ENCODE data around the gene GALNT5. TPM values are rescaled to one million over a fixed set of nuclear protein-coding genes. Genes with fewer than 3 reads are reported as not detected.
A peak's percentile ranks its signal among the peaks of the same experiment; 100 is the strongest.

The GALNT5 gene
- total RNA-seq, 1 experiment from 2014 or later = 6.8 TPM

- CTCF ChIA-PET = interaction anchor here (1.2 to 2.6 kb wide), 3 partner anchors 10 to 23 kb away, joined by 6 to 27 read pairs (median 9); no protein-coding TSS in a partner anchor
- TF ChIP-seq CTCF (IDR thresholded peaks at IDR 0.05; ENCODE audit: insufficient read depth in 1 of 2, low read depth in 1 of 2, low read length in 1 of 2, severe bottlenecking in 1 of 2, unreplicated experiment in 1 of 2) = no peak
- peaks cover 52% of the 10 kb centered on the region for H3K4me1 ChIP-seq
- no peaks in the 10 kb centered on the region for H3K9me3 Mint-ChIP-seq (ENCODE audit: unreplicated experiment)
- H3K27me3 Mint-ChIP-seq (ENCODE audit: insufficient read depth, unreplicated experiment) = no peaks in the 10 kb centered on the region
- DNase-seq = no peak
- H3K27ac Mint-ChIP-seq (ENCODE audit: unreplicated experiment) = peak within 1 kb of the TSS; percentile 52
- no TSS peak for BruUV-seq (replicated peaks)
- no peaks in the 10 kb centered on the region; the same call in 1 of the 2 replicates for H3K9me3 ChIP-seq
- H3K36me3 Mint-ChIP-seq (ENCODE audit: insufficient read depth, unreplicated experiment) = no peaks in the 10 kb centered on the region
- H3K4me3 Mint-ChIP-seq (ENCODE audit: unreplicated experiment) = no peak within 1 kb of the TSS
- POLR2A ChIA-PET = no interaction called here
- peaks cover 17% of the 10 kb centered on the region for H3K4me1 Mint-ChIP-seq (ENCODE audit: low read depth, unreplicated experiment)
- no peaks in the 10 kb centered on the region for H3K36me3 ChIP-seq (ENCODE audit: control insufficient read depth, insufficient read depth, low read length)
- H3K4me3 ChIP-seq (ENCODE audit: low read depth, low read length) = no peak within 1 kb of the TSS
- no peaks in the 10 kb centered on the region for H3K27me3 ChIP-seq (replicated peaks; ENCODE audit: control insufficient read depth, insufficient read depth, low read length)
- intact Hi-C loops (cut with micrococcal nuclease; ENCODE audit: unreplicated experiment) = loop anchor here (2.0 kb wide), 2 partner anchors 65 to 167 kb away; no protein-coding TSS in a partner anchor
Measured at GRCh38 chr2:157325786-157326185, 68.3 kb downstream of the GALNT5 start, which contains the start of gene ERMN. Gene ERMN, minus strand, starts transcription at chr2:157325824. Its CDS starts 182 bp downstream, at chr2:157325642.

GRCh38 chr2:157326698-157327097 is 69.2 kb downstream of the GALNT5 start:
- H3K4me1 Mint-ChIP-seq (ENCODE audit: low read depth, unreplicated experiment) = peaks cover 11% of the 10 kb centered on the region
- POLR2A ChIA-PET = no interaction called here
- no TSS peak for BruUV-seq (replicated peaks)

GRCh38 chr2:157327200-157327599 is 69.7 kb downstream of the GALNT5 start:
- ChIA-PET CTCF (interaction anchor here (1.2 to 2.6 kb wide), 6 partner anchors 9 to 165 kb away, joined by 3 to 27 read pairs (median 7); partner anchors contain the start of gene GALNT5), POLR2A (no interaction called here)
- H3K4me1 ChIP-seq = peaks cover 38% of the 10 kb centered on the region
- no peaks in the 10 kb centered on the region; the same call in 1 of the 2 replicates for H3K9me3 ChIP-seq
- H3K36me3 ChIP-seq (ENCODE audit: control insufficient read depth, insufficient read depth, low read length) = no peaks in the 10 kb centered on the region
- no peak overlapping the region for H3K4me3 ChIP-seq (ENCODE audit: low read depth, low read length)
- no peak for TF ChIP-seq CTCF (IDR thresholded peaks at IDR 0.05; ENCODE audit: insufficient read depth in 1 of 2, low read depth in 1 of 2, low read length in 1 of 2, severe bottlenecking in 1 of 2, unreplicated experiment in 1 of 2)
- H3K27me3 ChIP-seq (replicated peaks; ENCODE audit: control insufficient read depth, insufficient read depth, low read length) = no peaks in the 10 kb centered on the region
- Mint-ChIP-seq H3K27ac (ENCODE audit: unreplicated experiment) (no peak overlapping the region), H3K27me3 (ENCODE audit: insufficient read depth, unreplicated experiment) (no peaks in the 10 kb centered on the region), H3K36me3 (ENCODE audit: insufficient read depth, unreplicated experiment) (no peaks in the 10 kb centered on the region), H3K9me3 (ENCODE audit: unreplicated experiment) (no peaks in the 10 kb centered on the region), H3K4me1 (ENCODE audit: low read depth, unreplicated experiment) (peaks cover 11% of the 10 kb centered on the region), H3K4me3 (ENCODE audit: unreplicated experiment) (no peak overlapping the region)
- DNase-seq = no peak
- no TSS peak for BruUV-seq (replicated peaks)
- intact Hi-C loops (cut with micrococcal nuclease; ENCODE audit: unreplicated experiment) = loop anchor here (1.0 to 2.0 kb wide), 3 partner anchors 9 to 166 kb away; no protein-coding TSS in a partner anchor

More at GRCh38 chr2:157326698-157327097, 69.2 kb downstream of the GALNT5 start:
- no peaks in the 10 kb centered on the region for H3K36me3 ChIP-seq (ENCODE audit: control insufficient read depth, insufficient read depth, low read length)
- Mint-ChIP-seq H3K27me3 (ENCODE audit: insufficient read depth, unreplicated experiment) (no peaks in the 10 kb centered on the region), H3K9me3 (ENCODE audit: unreplicated experiment) (no peaks in the 10 kb centered on the region), H3K27ac (ENCODE audit: unreplicated experiment) (no peak overlapping the region), H3K36me3 (ENCODE audit: insufficient read depth, unreplicated experiment) (no peaks in the 10 kb centered on the region), H3K4me3 (ENCODE audit: unreplicated experiment) (no peak overlapping the region)
- no peak overlapping the region for H3K4me3 ChIP-seq (ENCODE audit: low read depth, low read length)
- peaks cover 43% of the 10 kb centered on the region for H3K4me1 ChIP-seq
- intact Hi-C loops (cut with micrococcal nuclease; ENCODE audit: unreplicated experiment) = loop anchor here (1.0 to 2.0 kb wide), 3 partner anchors 10 to 166 kb away; no protein-coding TSS in a partner anchor
- H3K9me3 ChIP-seq = no peaks in the 10 kb centered on the region; the same call in 1 of the 2 replicates
- H3K27me3 ChIP-seq (replicated peaks; ENCODE audit: control insufficient read depth, insufficient read depth, low read length) = no peaks in the 10 kb centered on the region
- CTCF ChIA-PET = interaction anchor here (1.2 to 2.6 kb wide), 4 partner anchors 9 to 24 kb away, joined by 6 to 27 read pairs (median 12); no protein-coding TSS in a partner anchor
- no peak for DNase-seq
- no peak for TF ChIP-seq CTCF (IDR thresholded peaks at IDR 0.05; ENCODE audit: insufficient read depth in 1 of 2, low read depth in 1 of 2, low read length in 1 of 2, severe bottlenecking in 1 of 2, unreplicated experiment in 1 of 2)

All from Caco-2 (cell line).